ENCODE results near the gene IL2. TPM values are rescaled to one million over a fixed set of nuclear protein-coding genes. Genes with fewer than 3 reads are reported as not detected.

IL2 gene
- total RNA-seq (2014; rRNA removed; shearing (Covaris generic)) = not detected in 2 replicates

DNA sequence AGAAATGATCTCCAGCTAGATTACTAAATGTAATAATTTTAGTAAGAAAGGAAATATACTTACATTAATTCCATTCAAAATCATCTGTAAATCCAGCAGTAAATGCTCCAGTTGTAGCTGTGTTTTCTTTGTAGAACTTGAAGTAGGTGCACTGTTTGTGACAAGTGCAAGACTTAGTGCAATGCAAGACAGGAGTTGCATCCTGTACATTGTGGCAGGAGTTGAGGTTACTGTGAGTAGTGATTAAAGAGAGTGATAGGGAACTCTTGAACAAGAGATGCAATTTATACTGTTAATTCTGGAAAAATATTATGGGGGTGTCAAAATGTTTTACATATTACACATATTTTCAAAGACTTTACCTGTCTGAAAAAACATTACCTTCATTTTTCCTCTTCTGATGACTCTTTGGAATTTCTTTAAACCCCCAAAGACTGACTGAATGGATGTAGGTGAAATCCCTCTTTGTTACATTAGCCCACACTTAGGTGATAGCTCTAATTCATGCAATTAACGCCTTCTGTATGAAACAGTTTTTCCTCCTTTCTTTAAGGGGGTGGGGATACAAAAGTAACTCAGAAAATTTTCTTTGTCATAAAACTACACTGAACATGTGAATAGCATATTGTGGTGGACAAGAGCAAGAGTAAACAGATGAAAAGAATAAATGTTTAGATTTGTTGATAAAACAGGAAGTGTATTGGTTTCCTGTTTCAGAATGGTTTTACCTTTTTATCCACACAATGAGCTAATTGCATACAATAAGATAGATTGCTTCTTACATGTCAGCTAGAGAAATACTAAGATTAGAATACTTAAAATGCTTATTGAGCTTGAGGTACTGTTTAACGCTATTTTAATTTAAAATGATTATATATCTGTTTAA is at the start of gene IL2:
Gene IL2 (minus strand): TSS at position 495 of the 886 bp plus-strand sequence. CDS start 285 bp downstream, at position 210.
- peak; percentile 28 for DNase-seq (ENCODE audit: low spot score)

DNA sequence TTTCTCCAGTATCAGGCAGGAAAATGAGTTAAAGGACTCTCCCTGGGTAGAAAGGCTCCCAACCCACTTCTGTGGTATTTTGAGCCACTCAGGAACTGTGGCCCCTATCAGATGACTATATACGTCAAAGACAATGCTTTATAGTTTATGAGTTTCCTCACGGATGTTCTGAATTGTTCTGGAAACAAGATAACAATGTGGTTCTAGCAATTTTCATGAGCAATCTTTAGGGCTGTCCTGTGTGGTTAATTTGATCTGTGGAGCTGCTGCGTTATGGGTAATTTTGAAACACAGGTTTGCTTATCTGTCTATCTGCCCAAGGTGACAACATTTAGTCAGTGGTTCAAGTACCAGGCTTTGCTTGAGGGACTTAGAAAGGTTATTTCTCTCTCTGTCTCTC is 46.7 kb upstream of the IL2 start:
- no peak for DNase-seq (ENCODE audit: low spot score)

DNA sequence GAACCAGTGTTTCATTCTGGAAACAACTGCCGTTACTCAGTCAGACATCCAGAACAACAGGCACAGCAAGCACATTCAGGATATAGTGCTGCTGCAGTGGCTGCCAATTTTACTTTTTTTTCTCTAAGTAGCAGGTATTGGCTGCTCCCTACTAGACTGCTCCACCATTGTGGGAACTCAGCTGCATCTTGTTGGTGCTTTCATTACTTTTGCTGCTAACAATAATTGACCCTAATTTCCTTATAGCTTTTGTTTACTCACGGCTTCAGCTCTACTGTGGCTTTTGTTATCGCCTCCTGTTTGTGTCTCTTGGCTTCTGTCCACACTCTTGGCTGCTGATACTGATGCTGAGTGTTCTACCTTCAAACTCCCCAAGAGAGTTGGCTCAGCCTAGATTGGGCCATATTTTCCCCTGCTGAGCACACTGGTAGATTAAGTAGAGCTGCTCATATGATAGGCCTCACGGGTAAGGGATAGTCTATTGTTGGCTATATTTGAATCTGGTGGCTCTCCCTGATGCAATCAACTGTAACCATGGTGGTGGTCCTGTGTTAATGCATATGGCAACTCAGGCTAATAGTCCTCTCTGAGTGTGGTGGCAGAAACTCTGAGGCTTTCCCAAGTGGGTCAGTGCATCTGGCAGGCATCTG is 44.5 kb upstream of the IL2 start:
- peak; percentile 35 for DNase-seq (ENCODE audit: low spot score)

DNA sequence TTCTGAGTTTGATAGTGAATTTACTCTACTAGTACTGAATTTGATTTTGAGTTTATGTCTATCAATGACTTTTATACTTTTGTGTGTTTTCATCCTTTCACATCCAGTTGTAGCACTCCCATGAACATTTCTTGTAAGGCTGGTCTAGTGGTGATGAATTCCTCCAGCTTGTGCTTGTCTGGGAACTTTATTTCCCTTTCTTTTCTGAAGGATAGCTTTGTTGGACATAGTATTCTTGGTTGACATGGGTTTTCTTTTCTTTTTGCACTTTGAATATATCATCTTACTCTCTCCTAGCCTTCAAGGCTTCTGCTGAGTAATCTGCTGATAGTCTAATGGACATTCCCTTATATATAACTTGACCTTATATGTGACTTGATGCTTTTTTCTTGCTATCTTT is 32.5 kb upstream of the IL2 start:
- DNase-seq (ENCODE audit: low spot score) = no peak

DNA sequence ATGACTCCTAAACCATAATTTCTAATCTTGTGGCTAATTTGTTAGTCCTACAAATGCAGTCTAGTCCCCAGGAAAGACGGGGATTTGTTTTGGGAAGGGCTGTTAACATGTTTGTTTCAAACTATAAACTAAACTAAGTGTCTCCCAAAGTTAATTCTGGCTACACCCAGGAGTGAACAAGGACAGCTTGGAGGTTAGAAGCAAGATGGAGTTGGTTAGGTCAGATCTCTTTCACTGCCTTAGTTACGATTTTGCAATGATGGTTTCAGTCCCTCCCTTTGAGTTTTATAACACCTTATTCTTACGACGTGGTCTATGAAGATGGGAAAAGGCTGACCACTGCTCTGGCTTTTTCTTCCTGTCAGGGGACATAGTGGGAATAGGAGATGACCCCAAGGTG is 27.0 kb upstream of the IL2 start:
- no peak for DNase-seq (ENCODE audit: low spot score)

DNA sequence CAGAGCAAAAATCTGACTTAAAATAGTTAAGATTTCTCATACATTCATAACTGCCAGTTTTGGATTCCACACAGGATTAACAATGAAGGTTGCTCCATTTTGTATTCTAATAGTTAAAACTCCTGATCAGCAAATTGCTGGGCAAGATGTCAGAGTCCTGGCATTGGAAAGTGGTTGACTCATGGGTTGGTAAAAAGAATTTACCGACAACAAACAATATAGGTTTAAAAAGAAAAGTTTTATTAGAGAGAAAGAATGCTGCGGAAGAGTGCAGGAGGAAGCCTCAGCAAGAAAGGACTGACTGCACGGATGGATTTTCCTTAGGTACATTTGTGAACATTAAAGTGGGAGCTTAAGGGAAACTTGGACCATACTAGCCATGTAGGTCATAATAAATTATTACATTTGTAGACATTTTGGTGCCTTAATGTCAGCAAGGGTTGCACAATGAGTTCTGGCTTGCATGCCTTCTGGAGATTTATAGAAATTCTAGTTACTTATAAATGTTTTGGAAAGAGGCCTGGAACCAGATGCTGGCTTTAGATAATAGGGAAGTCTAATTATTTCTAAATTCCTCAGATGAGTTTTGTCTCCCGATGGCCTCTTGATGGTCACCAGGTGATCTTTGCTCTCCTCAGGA is 25.4 kb upstream of the IL2 start:
- peak; percentile 53 for DNase-seq (ENCODE audit: low spot score)

DNA sequence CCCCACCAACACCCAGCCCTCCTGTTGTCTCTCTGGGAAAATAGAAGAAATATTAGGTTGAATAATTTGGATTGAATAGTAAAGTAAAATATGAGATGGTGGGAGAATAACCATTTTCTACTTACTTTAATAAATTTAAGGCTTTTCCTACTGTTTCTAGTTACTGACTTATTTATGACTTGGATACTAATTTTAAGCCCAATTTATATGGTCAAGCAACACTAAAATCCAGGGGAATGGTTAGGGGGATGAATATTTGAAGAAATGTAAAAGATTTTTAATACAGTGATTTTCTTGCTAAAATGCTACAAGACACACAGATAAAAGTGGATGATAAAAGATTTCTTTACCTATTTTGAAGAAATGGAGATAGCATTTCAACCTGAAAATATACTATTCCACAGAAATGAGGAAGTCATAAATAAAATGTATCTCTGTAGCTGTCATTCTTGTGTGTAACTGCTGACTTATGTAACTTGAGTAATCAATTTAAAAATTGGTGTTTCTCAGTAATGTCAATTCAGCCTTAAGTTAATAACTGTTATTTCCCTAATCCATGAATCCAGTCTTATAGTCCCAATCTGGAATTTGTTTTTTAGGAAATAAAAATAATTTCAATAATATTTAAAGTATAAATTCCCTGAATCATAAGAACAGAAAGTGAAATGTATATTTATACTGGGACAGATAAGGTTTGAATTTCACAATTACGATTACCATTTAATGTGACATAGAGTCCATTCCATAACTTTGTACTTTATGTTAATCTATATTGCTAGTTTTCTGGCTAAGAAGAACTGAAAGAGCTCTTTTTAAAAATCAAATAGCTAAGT is 24.3 kb upstream of the IL2 start:
- no peak for DNase-seq (ENCODE audit: low spot score)

DNA sequence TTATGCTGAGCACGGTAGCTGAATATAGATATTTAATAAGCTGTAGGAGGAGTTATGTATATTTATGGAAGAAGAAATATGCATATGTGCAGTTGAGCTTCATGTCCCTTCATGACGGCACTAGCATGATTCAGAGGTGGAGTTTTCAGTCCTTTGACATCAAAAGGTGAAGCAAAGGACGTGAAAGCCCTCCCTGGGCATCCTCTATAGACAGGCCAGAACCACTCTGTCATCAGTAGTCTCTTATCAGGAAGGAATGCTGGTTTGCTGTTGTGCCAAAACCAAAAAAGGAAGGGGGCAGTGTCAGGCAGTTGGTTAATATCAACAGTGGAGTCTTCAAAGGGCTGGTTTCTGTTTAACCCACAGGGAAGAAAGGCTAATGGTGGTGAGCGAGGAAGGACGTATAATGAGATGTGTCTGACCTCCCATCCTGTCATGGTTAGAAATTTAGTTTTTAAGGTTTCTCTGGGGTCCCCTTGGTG is 23.5 kb upstream of the IL2 start:
- peak; percentile 84 for DNase-seq (ENCODE audit: low spot score)

DNA sequence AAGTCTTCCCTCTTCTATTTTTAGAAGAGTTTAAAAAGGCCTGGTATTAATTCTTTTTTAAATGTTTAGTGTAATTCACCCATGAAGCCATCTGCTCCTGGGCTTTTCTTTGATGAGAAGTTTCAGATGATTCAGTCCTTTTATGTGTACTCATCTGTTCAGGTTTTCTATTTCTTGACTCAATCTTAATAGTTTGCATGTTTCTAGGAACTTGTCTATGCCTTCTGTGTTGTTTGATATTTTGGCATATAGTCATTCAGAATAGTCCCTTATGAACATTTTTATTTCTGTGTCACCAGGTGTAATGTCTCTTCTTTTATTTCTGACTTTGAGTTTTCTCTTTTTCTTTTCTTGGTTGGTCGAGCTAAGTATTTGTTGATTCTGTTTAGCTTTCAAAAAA is 20.2 kb upstream of the IL2 start:
- no peak for DNase-seq (ENCODE audit: low spot score)

DNA sequence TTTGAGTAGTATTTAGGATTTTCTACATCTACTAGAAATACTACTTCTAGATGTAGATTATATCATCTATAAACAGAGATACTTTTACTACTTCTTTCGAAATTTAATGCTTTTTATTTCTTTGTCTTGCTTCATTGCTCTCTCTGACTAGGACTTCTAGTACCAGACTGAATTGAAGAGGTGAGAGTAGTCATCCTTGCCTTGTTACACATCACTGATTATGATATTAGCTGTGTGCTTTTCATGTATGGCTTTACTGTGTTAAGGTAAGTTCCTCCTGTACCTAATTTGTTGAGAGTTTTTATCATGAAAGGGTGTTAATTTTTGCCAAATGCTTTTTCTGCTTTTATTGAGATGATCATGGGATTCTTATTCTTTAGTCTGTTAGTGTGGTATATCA is 19.6 kb upstream of the IL2 start:
- no peak for DNase-seq (ENCODE audit: low spot score)

DNA sequence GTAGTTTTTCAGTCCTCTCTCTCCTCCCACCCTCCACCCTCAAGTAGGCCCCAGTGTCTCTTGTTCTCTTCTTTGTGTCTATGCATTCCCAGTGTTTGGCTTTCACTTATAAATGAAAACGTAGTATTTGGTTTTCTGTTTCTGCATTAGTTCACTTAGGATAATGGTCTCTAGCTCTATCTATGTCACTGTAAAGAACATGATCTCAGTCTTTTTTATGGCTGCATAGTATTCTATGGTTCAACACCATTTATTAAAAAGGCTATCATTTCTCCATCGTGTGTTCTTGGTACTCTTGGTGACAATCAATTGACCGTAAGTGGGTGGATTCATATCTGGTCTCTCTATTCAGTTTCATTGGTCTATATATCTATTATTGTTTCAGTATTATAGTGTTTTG is 18.7 kb upstream of the IL2 start:
- no peak for DNase-seq (ENCODE audit: low spot score)

DNA sequence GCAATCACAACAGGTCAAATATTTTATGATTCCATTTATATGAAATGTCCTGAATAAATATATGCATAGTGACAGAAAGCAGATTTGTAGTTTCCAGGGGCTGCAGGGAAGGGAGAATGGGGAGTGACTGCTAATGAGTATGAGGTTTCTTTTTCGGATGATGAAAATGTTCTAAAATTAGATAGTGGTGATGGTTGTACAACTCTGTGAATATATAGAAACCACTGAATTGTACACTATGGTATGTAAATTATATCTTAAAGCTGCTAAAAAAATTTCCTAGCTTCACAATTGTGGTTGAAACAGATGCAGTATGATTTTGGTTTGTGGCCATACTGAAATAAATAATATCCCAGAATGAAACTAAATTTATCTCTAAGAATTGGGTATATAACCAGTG is 12.9 kb upstream of the IL2 start:
- DNase-seq (ENCODE audit: low spot score) = no peak

DNA sequence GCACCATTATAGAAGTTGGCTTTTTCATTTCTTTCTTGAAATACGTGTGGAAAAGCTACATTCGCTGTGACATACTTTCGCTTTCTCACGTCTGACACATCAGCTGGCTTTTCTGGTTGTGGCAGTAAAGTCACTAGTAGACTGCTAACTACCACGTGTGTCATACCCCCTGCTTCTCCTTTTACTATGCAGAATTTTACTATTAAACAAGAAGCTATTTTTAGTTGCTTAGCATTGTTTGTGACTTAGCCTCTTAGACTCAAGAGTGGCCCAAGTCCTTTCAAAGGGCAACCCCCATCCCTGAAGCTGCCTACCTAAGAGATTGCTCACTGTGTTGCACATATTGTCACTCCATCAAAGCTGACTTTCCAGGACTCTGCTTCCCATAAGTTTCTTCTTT is 2.1 kb upstream of the IL2 start:
- DNase-seq (ENCODE audit: low spot score) = peak; percentile 40

GRCh38 chr4:122453384-122453995 is 3.0 kb downstream of the IL2 start:
- DNase-seq (ENCODE audit: low spot score) = no peak

DNA sequence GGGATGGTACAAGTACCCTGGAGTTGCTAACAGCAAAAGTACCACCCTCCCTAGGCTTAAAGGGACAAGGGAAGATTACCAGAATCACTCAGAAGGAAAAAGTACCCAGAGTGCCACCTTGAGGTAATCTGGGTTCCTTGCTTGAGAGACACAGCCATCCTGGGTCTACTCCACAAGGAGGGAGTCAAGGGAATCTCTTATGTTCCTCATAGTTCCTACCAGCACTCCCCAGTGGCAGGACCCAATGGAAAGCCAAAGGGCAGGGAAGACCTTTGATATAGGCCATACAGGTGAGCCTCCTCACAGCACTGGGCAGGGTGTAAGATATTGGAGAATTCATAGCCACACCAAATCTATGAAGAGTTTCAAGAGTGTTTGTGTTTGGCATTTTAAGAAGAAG is 5.7 kb downstream of the IL2 start:
- peak; percentile 45 for DNase-seq (ENCODE audit: low spot score)

DNA sequence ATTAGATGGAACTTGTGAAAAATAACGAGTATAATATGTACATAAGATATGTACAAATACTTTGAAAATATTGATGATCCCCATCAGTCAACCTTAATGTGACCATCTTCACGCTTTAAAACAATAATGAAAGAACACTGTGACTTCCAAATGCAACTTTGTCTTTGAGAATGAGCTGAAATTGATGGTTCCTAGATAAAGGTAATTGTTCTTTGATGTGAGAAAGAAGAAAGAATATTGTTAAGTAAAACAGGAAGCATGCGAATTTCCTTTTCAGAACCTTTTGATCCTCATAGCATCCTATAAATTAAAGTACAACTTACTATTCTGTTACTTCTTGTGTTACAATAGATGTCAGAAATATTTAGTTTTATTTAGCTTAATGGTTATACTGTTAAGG is 22.2 kb downstream of the IL2 start:
- no peak for DNase-seq (ENCODE audit: low spot score)

- no peak for DNase-seq (ENCODE audit: low spot score)
Observed at GRCh38 chr4:122431351-122431750, 25.2 kb downstream of the IL2 start.

- no peak for DNase-seq (ENCODE audit: low spot score)
Observed at GRCh38 chr4:122423246-122423645, 33.3 kb downstream of the IL2 start.

DNA sequence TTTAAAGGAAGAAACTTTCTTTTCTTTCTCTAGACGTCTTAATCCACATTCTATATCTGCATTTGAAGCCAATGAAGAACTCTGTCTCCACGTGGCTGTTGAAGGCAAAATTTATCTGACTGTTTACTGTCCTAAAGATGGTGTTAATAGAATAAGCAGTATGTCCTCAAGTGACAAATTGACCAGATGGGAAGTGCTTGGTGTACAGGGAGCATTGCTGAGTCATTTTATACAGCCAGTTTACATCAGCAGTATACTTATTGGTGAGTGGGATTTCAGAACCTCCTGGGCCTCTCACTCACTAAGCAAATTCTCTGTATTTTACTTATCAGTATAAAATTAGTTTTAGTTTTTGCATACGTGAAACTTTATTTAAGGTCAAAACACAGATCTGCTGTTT is 44.0 kb downstream of the IL2 start:
- DNase-seq (ENCODE audit: low spot score) = peak; percentile 34

- no peak for DNase-seq (ENCODE audit: low spot score)
Observed at GRCh38 chr4:122403861-122404260, 52.7 kb downstream of the IL2 start.
